Activated CD8-positive, alpha-beta memory T cell treated with anti-CD3 and anti-CD28 coated beads for 4 hours (primary cell): Measurements from ENCODE around the gene SPRY2.

Experiments used
- DNase-seq, 2 donors: peaks; one replicate each; pipeline ENCODE4 v3.0.0-alpha.2; 2020; ENCODE audit warnings: low read depth in 2 of 2

Gene SPRY2

DNA sequence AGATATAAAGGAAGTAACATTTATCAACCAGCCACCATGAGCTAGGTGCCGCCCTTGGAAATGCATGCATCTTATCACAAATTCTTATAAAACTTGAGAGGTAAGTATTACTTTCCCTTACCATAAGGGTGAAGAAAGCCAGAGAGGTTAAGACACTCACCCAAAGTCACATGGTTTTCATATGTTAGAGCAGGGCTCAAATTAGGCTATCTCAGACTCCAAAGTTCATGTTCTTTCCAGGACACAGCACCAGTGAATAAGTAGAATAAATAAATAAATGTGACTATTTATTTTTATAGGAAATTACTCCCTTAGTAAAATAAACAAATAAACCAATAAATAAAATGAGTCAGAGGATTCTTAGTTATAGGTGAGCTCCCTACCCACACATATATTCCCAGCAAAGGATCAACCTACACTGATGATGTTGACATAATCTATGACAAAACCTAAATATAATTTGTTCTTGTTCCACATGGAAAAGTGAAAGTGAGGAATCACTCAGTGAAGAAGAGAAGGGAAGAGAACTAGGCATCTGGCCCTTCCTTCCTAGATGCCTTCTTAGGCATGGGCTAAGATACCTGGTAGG is 27.2 kb downstream of the SPRY2 start:
- no peak for DNase-seq

DNA sequence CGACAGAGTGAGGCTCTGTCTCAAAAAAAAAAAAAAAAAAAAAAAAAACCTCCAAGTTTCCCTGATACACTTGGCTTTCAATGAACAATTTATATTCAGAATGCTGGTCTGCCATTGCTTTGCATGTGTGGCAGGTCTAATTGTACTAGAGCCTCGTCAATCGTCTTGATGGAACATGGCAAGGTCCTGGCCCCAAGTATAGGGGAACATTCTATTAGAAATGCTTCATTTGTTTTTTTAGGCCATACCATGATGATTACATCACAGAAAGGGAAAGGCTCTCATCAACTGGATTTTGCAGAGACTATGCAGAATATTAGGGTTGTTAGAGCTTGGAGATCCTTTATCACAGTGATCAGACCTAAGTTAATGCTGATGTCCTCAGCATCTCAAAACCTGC is 28.0 kb downstream of the SPRY2 start:
- DNase-seq = no peak

DNA sequence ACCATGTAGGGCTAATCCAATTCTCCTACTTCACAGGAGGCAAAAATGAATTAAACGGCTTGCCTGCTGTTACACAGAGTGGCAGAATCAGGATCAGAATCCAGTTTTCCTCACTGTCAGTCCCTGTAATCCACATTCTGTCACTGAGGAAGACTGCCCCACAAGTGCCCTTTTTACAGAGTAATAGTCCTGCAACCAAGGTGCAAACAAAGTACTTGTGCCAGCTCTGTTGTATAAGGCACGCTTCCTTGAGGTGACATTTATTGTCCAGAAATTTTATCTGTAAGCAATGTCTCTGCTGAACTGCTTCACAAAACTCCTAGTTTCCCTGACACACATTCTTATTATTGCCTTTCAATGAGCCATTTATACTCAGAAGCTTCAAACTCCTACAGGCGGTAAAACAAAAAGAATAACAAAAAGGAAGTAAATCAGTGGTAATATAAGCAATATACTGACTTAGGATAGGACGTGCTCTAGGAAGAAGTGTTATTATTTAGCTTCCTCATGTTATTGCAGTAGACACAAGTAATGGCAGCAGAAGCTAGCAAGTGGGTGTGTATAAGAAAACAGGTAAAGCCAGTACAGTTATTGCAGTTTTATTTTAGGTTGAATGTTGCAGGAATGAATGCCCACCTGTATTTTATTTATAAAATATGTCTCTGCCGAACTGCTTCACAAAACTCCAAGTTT is 28.8 kb downstream of the SPRY2 start:
- no peak for DNase-seq

DNA sequence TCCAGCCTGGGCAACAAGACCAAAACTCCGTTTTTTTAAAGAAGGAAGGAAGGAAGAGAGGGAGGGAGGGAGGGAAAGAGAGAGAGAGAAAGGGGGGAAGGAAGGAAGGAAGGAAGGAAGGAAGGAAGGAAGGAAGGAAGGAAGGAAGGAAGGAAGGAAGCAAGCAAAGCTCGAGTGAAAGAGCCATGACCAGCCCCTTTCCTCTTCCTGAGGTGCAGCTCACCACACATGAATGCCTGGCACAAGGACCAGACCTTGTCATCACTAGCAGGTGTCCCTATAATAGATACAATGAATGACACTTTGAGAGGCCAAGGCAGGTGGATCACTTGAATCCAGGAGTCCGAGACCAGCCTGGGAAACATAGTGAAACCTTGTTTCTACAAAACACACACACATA is 31.0 kb downstream of the SPRY2 start:
- no peak for DNase-seq

DNA sequence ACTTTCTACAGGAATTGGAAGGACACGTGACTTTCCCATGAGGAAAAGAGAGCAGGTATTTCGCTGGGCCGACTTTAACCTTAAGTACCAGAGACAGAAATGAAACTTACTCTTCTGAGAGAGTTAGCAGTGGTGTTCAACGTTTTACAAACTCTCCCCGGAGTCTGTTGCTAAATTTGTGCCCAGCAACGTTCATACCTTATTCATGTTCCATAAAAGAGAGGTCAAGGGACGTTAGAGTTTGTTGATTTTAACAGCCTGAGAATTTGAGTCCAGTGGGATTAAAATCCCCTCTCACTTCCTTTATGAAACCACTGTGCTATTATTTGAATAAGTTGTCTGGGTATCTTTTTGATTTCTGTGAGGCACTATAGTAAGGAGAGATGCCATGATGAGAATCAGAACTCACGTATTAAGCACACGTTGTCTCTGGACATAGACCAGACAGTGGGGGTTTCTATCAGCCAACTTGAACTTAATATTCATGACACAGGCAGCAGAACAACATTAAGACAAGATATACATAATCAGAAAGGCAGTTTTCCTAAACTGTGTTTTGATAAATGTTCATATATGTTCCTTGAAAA is 33.4 kb downstream of the SPRY2 start:
- DNase-seq = no peak

DNA sequence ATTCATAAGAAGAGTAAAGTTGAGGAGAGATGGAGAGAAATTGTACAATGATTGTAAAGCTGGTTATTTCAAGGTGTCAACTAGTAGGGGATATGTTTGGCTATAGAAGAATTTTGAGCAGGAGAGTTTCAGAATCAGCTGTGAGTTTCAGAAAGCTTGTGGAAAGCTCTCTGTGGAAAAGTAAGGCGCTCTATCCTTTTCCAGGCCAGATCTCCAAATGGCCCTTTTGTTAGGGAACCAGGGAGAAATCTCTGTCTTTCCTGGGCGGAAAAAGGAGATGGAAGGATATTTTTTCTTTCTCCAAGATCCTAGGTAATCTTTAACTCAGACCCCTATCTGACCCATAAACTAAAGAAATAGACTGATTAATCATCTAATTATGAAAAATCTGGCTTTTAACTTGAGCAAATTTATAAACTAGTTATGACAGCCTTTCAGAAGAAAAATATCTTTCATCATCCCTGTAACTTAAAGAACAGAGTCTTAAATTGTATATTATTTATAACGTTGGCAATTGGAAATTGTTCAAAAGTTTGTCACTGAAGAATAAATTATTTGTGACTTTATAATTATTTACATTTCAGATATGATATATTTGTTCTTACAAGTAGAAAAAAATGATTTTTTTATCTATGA is 34.5 kb downstream of the SPRY2 start:
- no peak for DNase-seq

DNA sequence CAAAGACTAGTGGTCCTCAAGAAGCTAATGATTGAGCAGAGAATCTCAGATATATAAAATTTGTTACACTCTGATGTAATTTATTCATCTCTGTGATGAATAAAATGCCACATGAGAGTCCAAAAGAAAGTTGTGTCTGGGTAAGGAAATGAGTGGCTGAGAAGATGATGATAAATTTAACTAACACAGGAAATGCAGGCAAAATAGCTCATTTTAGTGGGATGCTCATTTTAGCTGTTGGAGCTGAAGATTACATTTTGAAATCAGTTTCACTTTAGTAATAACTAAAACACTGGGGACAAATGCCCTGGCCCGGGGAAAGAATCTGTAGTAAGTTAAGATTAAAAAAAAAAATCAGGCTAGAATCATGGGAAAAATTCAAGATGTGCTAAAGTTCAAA is 35.2 kb downstream of the SPRY2 start:
- no peak for DNase-seq

DNA sequence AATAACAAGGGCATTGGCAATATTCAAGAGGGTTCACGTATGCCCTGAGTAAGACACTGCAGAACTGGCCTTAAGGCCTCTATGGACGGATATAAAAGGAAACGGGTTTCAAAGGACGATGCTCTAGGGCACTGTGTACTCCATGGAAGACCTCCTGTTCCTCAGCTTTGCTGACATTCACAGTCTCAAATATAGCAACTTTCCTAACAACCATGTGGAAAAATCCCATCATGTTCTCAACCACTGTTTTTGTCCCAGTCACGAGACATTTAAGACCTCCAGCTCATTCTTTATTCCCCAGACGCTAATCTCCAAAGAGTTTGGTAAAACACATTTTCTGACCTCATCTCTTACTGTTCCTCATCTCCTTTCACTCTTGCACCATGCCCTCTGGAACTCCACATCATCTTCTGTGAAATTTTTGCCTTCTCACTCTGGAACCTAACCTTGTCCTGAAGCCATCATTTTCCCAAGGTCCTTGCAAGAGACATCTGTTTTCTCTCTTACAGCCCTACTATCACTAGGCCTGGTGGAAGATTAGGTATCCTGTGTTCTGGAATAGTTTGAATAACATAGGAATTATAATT is 37.6 kb downstream of the SPRY2 start:
- DNase-seq = no peak

DNA sequence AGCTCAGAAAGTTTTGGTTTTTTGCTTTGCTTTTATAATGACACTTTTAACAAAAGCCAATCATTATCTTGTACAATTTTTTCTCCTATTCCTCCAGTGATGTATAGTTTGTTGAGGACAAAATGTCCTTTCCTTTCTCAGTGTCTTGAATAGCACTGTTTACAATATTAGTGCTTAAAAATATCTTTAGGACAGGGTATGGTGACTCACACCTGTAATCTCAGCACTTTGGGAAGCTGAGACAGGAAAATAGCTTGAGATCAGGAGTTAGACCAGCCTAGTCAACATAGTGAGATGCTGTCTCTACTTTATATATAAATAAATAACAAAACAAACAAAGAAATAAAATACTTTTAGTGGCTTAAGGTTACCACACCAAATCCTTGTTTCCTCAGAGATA is 41.9 kb downstream of the SPRY2 start:
- no peak for DNase-seq

DNA sequence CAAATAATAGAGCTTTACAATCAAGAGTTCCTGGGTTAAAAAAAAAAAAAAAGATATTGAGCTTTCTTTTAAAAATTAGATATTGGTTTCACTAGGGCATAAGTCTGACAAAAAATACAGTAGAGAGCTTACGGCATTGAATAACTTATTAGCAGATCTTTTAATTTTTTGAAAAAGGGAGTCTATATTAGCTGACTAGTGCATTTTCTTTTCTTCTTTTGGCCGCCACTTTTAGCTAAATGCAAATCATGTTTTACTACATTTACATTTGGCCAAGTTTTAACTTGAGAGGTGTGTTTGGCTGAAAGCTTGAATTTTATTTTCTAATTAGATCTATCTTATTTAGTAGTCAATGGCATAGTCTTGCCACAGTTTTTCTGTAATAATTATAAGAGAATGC is 43.4 kb downstream of the SPRY2 start:
- DNase-seq = no peak

DNA sequence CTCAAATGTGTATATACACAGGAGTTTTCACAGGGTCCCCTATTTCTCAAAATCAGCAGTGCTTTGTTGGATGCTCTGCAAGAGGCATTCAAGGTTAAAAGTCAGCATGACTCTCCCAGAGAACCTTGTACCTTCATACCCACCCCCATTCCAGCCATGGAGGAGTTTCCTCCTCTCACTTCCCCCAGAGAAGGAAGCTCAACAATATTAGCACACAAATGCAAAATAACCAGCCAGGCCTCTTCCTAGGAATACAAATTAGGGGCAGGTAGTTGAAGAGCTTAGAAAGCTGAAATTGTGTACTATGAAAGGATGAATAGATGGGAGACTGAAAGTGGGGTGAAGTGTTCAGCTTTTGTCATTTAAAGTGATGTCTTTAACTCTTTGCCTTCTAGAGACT is 43.8 kb downstream of the SPRY2 start:
- DNase-seq = no peak

DNA sequence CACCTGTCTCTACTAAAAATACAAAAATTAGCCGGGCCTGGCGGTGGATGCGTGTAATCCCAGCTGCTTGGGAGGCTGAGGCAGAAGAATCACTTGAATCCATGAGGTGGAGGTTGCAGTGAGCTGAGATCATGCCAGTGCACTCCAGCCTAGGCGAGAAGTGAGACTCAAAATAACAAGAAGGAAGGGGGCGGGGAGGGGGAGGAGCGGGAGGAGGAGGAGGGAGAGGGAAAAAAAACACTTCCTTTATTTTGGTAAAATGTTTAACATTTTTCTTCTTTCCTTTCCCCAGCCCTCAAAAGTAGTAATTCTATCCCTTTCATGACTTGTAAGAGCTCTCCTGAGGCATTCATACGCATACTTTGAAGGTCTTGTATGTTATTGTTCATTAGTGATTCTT is 44.3 kb downstream of the SPRY2 start:
- no peak for DNase-seq

DNA sequence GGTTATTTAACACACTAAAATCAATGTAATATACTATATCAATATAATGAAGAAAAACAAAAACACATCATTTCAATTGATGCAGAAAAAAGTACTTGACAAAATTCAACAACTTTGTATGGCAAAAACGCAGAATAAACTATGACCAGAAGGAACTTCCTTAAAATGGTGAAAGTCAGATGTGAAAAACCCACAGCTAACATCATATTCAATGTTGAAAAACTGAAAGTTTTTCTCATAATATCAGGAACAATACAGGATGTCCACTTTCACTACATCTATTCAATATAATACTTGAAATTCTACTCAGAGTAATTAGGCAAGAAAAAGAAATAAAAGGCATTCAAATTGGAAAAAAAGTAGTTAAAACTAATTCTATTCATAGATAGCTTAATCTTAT is 50.3 kb downstream of the SPRY2 start:
- no peak for DNase-seq
